ENCODE measurements around the gene MRPS22.

MRPS22 gene

DNA sequence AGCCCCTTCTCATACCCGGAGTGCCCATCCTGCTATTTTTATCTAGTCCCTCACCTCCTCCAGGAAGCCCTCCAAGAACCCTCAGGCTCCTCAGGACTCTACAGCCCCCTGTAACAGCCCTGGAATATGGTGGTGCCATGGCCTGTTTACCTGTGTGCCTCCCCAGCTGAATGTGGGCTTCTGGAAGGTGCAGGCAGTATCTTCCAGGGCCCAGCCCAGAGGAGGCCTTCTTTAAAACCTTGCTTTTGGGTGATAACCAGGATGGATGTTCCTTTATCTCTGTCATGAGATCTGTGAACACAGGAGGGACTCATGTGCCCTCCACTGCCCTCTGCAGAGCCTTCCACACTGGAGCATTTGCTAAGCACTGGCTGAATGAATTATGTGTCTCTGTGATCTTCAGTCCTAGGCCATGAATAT lies 36.7 kb upstream of the MRPS22 start:
- H3K4me3 ChIP-seq (ENCODE audit: low read depth, low read length) = no peak overlapping the region
- TF ChIP-seq, protein P1, sequence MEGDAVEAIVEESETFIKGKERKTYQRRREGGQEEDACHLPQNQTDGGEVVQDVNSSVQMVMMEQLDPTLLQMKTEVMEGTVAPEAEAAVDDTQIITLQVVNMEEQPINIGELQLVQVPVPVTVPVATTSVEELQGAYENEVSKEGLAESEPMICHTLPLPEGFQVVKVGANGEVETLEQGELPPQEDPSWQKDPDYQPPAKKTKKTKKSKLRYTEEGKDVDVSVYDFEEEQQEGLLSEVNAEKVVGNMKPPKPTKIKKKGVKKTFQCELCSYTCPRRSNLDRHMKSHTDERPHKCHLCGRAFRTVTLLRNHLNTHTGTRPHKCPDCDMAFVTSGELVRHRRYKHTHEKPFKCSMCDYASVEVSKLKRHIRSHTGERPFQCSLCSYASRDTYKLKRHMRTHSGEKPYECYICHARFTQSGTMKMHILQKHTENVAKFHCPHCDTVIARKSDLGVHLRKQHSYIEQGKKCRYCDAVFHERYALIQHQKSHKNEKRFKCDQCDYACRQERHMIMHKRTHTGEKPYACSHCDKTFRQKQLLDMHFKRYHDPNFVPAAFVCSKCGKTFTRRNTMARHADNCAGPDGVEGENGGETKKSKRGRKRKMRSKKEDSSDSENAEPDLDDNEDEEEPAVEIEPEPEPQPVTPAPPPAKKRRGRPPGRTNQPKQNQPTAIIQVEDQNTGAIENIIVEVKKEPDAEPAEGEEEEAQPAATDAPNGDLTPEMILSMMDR (IDR thresholded peaks at IDR 0.05; ENCODE audit: low read depth, low read length) = no peak

DNA sequence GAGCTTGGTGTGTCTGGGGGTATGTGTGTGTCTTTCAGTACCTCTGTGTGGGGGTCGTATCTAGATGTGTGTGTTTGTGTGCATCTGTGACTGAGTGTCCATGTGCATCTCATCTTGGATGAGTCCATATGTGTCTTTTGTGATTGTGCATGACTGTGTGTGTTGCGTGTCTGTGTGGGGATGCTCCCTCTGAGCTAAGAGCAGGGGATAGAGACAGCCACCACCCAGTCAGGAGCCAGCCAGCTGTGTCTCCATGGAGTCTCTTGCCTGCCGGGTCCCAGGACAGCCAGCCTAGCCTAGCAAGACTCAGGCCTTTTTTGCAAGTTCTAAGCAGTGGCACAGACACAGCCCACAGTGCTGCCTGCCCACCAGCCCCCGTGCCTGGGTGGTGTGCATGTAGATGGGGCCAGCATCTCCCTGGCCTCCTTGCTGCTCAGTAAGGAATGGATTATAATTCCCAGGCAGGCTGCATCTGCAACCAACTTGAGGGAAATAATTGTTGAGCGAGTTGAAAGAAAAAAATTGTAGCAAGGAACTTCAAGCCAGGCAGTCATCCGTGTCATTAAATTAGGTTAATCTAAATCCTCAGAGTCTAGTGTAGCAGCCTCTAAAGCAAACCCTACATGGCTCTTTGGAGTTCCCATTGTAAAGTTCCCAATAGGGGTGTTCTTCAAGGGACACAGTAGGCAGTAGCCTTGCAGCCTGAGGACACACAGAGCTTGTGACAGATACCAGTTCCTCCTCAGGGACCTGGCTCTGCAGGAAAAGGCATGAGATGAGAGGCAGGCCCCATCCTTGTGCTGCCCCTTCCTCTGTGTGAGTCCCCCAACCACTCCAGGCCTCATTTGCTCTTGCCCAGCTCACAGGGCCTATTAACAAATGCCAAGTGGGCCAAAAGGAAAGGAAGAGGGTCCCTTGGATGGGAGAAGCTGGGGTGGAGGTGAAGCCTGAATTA lies 35.9 kb upstream of the MRPS22 start:
- no peak overlapping the region for H3K4me3 ChIP-seq (ENCODE audit: low read depth, low read length)
- TF ChIP-seq, protein P1 (IDR thresholded peaks at IDR 0.05; ENCODE audit: low read depth, low read length) = no peak

DNA sequence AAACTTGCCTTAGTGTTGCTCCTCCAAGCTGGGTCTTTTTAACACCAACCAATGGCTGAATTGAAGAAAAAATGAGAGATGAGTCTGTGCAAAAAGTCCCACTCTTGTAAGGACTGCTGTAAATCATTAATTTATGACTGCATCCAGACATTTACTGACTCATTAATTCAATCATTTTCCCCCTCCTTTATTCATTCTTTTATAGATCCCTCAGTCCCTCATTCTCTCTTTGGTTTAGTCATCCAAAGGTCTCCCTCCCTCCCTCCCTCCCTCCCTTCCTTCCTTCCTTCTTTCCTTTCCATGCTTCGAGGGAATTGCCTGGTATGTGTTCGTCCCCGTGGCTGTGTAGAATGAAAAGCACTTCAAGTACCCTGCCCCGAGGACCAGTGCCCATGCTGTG lies 35.3 kb upstream of the MRPS22 start:
- TF ChIP-seq, protein P1 (IDR thresholded peaks at IDR 0.05; ENCODE audit: low read depth, low read length) = no peak
- H3K4me3 ChIP-seq (ENCODE audit: low read depth, low read length) = no peak overlapping the region

DNA sequence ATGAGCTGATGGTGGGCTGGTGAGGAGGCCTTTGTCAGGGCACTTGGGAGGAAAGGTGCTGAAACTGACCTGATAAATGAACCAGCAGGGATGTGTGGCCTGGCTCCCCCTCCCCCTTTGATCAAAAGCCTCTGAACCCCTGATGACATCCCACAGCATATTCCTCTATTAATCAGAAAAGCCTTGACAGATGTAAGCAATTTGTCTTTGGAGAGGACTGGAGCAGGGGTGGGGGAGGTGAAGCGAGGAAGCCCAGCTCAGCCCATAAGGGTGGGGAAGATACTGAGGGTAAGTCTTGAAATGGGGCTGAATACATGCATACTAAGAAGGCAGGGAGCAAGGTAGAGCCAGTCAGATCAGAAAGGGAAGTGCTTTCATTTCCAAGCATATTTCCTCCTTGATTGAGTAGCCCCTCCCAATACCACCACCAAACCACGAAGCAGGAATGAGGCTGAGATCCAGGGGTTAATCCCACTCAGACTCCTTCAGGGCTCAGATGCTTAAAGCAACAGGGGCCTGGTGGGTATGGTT lies 34.7 kb upstream of the MRPS22 start:
- no peak overlapping the region for H3K4me3 ChIP-seq (ENCODE audit: low read depth, low read length)
- TF ChIP-seq, protein P1 (IDR thresholded peaks at IDR 0.05; ENCODE audit: low read depth, low read length) = no peak

DNA sequence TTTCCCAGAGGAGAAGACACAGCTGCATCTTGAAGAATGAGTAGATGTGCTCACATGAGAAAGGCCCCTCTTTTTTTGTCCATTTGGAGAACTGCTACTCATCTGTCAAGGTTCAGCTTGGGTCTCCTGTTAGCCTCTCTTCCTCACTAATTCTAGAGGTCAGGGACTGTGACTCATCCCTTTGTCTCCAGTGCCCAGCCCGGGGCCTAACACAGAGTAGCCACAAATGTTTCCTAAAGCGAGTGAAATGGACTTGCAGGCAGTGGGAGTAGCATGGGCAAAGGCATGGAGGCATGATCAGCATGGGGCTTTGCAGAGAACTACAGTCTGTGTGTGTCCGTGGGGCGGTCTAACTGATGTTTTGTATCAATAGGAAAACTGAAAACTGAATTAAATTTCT lies 33.9 kb upstream of the MRPS22 start:
- no peak overlapping the region for H3K4me3 ChIP-seq (ENCODE audit: low read depth, low read length)
- TF ChIP-seq, protein P1 (IDR thresholded peaks at IDR 0.05; ENCODE audit: low read depth, low read length) = no peak

DNA sequence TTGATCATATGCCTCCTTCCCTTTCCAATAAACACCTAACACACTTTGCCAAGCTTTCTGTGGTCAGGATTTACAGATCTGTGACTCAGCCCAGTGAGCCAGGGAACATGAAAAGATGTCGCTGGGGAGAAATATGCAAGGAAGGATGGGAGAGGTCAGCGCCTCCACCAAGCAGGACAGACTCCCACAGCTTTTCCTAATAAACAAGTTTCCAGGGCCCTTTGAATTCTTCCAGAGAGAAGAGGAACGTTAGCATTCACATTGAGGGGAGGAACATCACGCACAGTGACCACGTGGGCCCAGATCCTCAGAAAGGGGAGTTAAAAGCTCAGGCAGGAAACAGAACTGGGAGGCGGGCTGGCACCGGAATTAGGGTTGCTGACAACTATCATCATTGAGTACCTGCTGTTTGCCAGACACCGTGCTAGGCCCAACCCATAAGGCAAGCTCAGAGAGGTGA lies 33.3 kb upstream of the MRPS22 start:
- TF ChIP-seq, protein P1 (IDR thresholded peaks at IDR 0.05; ENCODE audit: low read depth, low read length) = no peak
- no peak overlapping the region for H3K4me3 ChIP-seq (ENCODE audit: low read depth, low read length)

DNA sequence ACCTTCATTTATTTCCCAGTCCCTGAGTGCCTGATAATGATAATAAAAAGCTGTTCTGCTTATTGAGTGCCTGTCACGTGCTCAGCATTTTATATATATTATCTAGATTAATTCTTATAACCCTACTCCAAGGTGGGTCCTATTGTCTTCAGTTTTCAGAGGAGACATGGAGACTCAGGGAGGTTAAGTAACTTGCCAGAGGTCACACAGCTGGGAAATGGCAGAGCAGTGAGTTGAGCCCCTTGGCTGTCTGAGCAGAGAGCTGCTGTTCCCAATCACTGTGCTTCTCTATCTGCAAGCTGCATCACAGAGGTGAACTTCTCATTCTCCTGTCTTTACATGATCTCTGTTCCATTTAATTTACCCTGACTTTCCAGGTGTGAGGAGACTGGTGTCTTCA lies 32.3 kb upstream of the MRPS22 start:
- TF ChIP-seq, protein P1 (IDR thresholded peaks at IDR 0.05; ENCODE audit: low read depth, low read length) = no peak
- no peak overlapping the region for H3K4me3 ChIP-seq (ENCODE audit: low read depth, low read length)
